ENCODE measurements around the gene TXNDC8. TPM values are rescaled to one million over a fixed set of nuclear protein-coding genes. Genes with fewer than 3 reads are reported as not detected.

Gene TXNDC8
- polyA plus RNA-seq, 3 donors, result not detected

- Histone ChIP-seq H3K27me3 (ENCODE audit: control insufficient read depth in 2 of 2, insufficient read depth in 2 of 2, low read length in 2 of 2) (no peaks in the 10 kb centered on the region), H3K9me3 (replicated peaks in 1 of 2; ENCODE audit: control insufficient read depth in 1 of 2, insufficient read depth in 1 of 2, low read length in 2 of 2) (no peaks in the 10 kb centered on the region), H3K36me3 (replicated peaks in 1 of 2; ENCODE audit: control insufficient read depth in 1 of 2, insufficient read depth in 2 of 2, low read length in 2 of 2) (no peaks in the 10 kb centered on the region), H2AFZ (ENCODE audit: insufficient read depth, low read depth, low read length, poor library complexity, severe bottlenecking) (no peak overlapping the region), H4K20me1 (ENCODE audit: insufficient read depth, low read length) (no peaks in the 10 kb centered on the region), H3K79me2 (ENCODE audit: insufficient read depth, low read length) (no peaks in the 10 kb centered on the region), H3K4me1 (ENCODE audit: control insufficient read depth in 1 of 2, insufficient read depth in 2 of 2, low read length in 2 of 2) (no peaks in the 10 kb centered on the region), H3K4me3 (replicated peaks in 1 of 3; ENCODE audit: low read depth in 2 of 3, low read length in 3 of 3) (no peak overlapping the region), H3K9ac (ENCODE audit: insufficient read depth, low read length, poor library complexity, severe bottlenecking) (no peak overlapping the region), H3K4me2 (replicated peaks; ENCODE audit: extremely low read depth, low read length, poor library complexity, severe bottlenecking) (no peak overlapping the region), H3K27ac (ENCODE audit: low read depth in 1 of 2, low read length in 2 of 2) (no peak overlapping the region)
- Mint-ChIP-seq H3K9me3 (no peaks in the 10 kb centered on the region), H3K36me3 (no peaks in the 10 kb centered on the region), H3K4me3 (no peak overlapping the region), H3K27me3 (ENCODE audit: low read depth in 3 of 3) (peaks cover 0 to 7% (median 7%) of the 10 kb centered on the region in 3 donors), H3K4me1 (no peaks in the 10 kb centered on the region), H3K27ac (no peak overlapping the region)
- no peak for TF ChIP-seq CTCF (IDR thresholded peaks at IDR 0.05)
- no peak for DNase-seq
- intact Hi-C loops (cut with micrococcal nuclease), result no loop called here
- no CpG with 5 or more reads among the region's 5 CpGs for WGBS (ENCODE audit: insufficient coverage)
These were observed 5.9 kb upstream of the TXNDC8 start for GRCh38 chr9:110343551-110343950.

- no peaks in the 10 kb centered on the region for H3K79me2 ChIP-seq (ENCODE audit: insufficient read depth, low read length)
- intact Hi-C loops (cut with micrococcal nuclease), result no loop called here
- H3K27ac ChIP-seq (ENCODE audit: low read depth in 1 of 2, low read length in 2 of 2), result no peak overlapping the region
- no peak overlapping the region for H3K9ac ChIP-seq (ENCODE audit: insufficient read depth, low read length, poor library complexity, severe bottlenecking)
- H2AFZ ChIP-seq (ENCODE audit: insufficient read depth, low read depth, low read length, poor library complexity, severe bottlenecking), result no peak overlapping the region
- TF ChIP-seq CTCF (IDR thresholded peaks at IDR 0.05), result no peak
- H3K4me2 ChIP-seq (replicated peaks; ENCODE audit: extremely low read depth, low read length, poor library complexity, severe bottlenecking), result no peak overlapping the region
- H3K27me3 ChIP-seq (ENCODE audit: control insufficient read depth in 2 of 2, insufficient read depth in 2 of 2, low read length in 2 of 2), result no peaks in the 10 kb centered on the region
- no peak for DNase-seq
- Mint-ChIP-seq H3K27ac (no peak overlapping the region), H3K4me1 (no peaks in the 10 kb centered on the region), H3K27me3 (ENCODE audit: low read depth in 3 of 3) (peaks cover 0 to 9% (median 7%) of the 10 kb centered on the region in 3 donors), H3K9me3 (no peaks in the 10 kb centered on the region), H3K4me3 (no peak overlapping the region), H3K36me3 (no peaks in the 10 kb centered on the region)
- no peaks in the 10 kb centered on the region for H4K20me1 ChIP-seq (ENCODE audit: insufficient read depth, low read length)
- H3K4me3 ChIP-seq (replicated peaks in 1 of 3; ENCODE audit: low read depth in 2 of 3, low read length in 3 of 3), result no peak overlapping the region
- H3K36me3 ChIP-seq (replicated peaks in 1 of 2; ENCODE audit: control insufficient read depth in 1 of 2, insufficient read depth in 2 of 2, low read length in 2 of 2), result no peaks in the 10 kb centered on the region
- WGBS (ENCODE audit: insufficient coverage), result no CpG with 5 or more reads among the region's 2 CpGs
- no peaks in the 10 kb centered on the region for H3K4me1 ChIP-seq (ENCODE audit: control insufficient read depth in 1 of 2, insufficient read depth in 2 of 2, low read length in 2 of 2)
- no peaks in the 10 kb centered on the region for H3K9me3 ChIP-seq (replicated peaks in 1 of 2; ENCODE audit: control insufficient read depth in 1 of 2, insufficient read depth in 1 of 2, low read length in 2 of 2)
These were observed 2.6 kb upstream of the TXNDC8 start for GRCh38 chr9:110340306-110340705.

Data from CD14-positive monocyte (primary cell).